Measurements from ENCODE around the gene RETN. TPM values are rescaled to one million over a fixed set of nuclear protein-coding genes. Genes with fewer than 3 reads are reported as not detected.

The RETN gene
- polyA plus RNA-seq, 1 experiment: not detected

DNA sequence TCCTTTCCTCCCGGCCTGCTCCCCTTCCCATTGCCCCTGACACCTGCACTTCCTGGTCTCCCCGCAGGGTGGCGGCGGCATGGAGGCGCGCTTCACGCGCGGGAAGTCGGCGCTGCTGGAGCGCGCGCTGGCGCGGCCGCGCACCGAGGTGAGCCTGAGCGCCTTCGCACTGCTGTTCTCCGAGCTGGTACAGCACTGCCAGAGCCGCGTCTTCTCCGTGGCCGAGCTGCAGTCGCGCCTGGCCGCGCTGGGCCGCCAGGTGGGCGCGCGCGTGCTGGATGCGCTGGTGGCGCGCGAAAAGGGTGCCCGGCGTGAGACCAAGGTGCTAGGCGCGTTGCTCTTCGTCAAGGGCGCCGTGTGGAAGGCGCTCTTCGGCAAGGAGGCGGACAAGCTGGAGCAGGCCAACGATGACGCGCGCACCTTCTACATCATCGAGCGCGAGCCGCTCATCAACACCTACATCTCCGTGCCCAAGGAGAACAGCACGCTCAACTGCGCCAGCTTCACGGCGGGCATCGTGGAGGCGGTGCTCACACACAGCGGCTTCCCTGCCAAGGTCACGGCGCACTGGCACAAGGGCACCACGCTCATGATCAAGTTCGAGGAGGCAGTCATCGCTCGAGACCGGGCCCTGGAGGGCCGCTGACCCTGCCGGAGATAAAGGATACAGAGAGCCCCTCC, 13.5 kb downstream of the RETN start:
- no peaks in the 10 kb centered on the region; the same call in 1 of the 2 replicates for H3K9me3 ChIP-seq (ENCODE audit: control insufficient read depth, insufficient read depth, low read length)
- POLR2A ChIA-PET: no interaction called here
- peak overlapping the region; percentile 92 for H3K4me3 ChIP-seq (ENCODE audit: low read depth, low read length)
- H3K27ac ChIP-seq (ENCODE audit: low read depth, low read length): no peak overlapping the region
- CTCF ChIA-PET: no interaction called here
- peaks cover 3% of the 10 kb centered on the region for H3K27me3 ChIP-seq (ENCODE audit: control insufficient read depth, insufficient read depth, low read length)
- DNase-seq (ENCODE audit: low read depth, low spot score): no peak
- TF ChIP-seq, protein P1, sequence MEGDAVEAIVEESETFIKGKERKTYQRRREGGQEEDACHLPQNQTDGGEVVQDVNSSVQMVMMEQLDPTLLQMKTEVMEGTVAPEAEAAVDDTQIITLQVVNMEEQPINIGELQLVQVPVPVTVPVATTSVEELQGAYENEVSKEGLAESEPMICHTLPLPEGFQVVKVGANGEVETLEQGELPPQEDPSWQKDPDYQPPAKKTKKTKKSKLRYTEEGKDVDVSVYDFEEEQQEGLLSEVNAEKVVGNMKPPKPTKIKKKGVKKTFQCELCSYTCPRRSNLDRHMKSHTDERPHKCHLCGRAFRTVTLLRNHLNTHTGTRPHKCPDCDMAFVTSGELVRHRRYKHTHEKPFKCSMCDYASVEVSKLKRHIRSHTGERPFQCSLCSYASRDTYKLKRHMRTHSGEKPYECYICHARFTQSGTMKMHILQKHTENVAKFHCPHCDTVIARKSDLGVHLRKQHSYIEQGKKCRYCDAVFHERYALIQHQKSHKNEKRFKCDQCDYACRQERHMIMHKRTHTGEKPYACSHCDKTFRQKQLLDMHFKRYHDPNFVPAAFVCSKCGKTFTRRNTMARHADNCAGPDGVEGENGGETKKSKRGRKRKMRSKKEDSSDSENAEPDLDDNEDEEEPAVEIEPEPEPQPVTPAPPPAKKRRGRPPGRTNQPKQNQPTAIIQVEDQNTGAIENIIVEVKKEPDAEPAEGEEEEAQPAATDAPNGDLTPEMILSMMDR (IDR thresholded peaks at IDR 0.05; ENCODE audit: low read depth, low read length): no peak; the same call in 1 of the 2 replicates

DNA sequence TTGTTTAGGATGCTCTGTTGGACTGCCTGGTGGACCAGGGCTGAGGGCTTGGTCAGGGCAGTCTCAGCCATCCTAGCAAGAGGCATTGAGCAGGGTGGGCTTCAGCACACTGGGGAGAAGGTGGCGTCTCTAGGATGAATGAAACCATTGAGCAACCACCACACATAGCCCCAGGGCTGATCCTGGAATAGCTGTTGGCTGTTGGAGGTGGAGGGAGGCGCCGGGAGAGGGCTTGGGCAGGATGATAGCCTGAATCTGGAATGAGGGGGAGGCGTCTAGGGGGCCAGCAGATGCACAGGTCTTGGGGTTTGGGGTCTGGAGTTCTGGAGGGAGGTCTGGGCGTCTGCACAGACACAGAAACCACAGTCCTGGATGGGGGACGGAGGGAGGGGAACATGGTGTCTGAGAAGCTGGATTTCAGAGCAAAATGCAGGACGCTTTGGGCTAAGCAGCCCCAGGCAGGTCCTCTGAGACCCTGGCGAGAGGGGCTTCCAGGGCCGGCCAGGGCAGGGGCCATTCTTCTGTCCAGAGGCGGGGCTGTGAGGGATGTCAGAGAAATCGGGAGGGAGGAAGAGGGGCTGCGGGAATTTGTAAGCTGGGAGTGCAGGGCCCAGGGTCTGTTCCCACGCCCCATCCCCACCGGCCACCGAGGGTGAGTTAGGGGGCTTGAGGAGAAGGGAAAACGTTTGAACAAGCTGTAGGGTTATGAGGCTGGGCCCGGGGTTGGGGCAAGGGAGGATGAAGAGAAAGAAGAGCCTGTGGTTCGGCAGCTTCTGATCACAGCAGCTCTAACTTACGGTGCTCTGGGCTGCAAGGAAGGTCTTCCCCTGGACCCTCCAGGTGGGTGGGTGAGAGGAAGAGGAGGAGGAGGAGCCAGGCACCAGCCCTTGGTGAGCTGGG, 16.9 kb downstream of the RETN start:
- TF ChIP-seq, protein P1 (IDR thresholded peaks at IDR 0.05; ENCODE audit: low read depth, low read length): no peak
- Histone ChIP-seq H3K4me3 (ENCODE audit: low read depth, low read length) (no peak overlapping the region), H3K9me3 (ENCODE audit: control insufficient read depth, insufficient read depth, low read length) (peaks cover 5% of the 10 kb centered on the region; the same call in 1 of the 2 replicates), H3K27ac (ENCODE audit: low read depth, low read length) (no peak overlapping the region), H3K27me3 (ENCODE audit: control insufficient read depth, insufficient read depth, low read length) (no peaks in the 10 kb centered on the region)
- no peak for DNase-seq (ENCODE audit: low read depth, low spot score)
- ChIA-PET CTCF (interaction anchor here (0.5 to 1.3 kb wide), 3 partner anchors 36 to 117 kb away, joined by 3 to 9 read pairs (median 3); no protein-coding TSS in a partner anchor), POLR2A (no interaction called here)

DNA sequence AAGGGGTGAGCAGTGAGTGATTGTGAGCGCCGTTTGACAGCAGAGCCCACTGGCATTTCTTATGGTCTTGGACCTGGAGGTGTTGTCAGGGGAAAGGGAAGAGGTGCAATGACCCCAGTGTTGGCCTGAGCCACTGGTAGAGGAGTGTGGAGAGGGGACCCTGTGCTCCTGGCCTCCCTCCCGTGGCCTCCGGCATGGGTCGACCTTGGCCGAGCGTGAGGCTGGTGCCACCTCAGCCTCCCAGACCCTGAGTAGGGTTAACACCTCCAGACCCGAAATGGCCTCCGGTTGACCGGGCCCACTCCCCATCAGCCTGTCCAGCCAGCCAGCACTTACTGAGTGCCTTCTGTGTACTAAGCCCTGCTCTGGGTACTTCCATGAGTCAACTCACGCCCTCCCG, 18.3 kb downstream of the RETN start:
- H3K27ac ChIP-seq (ENCODE audit: low read depth, low read length): no peak overlapping the region
- TF ChIP-seq, protein P1 (IDR thresholded peaks at IDR 0.05; ENCODE audit: low read depth, low read length): no peak
- no peak for DNase-seq (ENCODE audit: low read depth, low spot score)
- ChIA-PET CTCF (no interaction called here), POLR2A (no interaction called here)
- H3K27me3 ChIP-seq (ENCODE audit: control insufficient read depth, insufficient read depth, low read length): no peaks in the 10 kb centered on the region
- H3K9me3 ChIP-seq (ENCODE audit: control insufficient read depth, insufficient read depth, low read length): peaks cover 5% of the 10 kb centered on the region; the same call in 1 of the 2 replicates
- no peak overlapping the region for H3K4me3 ChIP-seq (ENCODE audit: low read depth, low read length)

DNA sequence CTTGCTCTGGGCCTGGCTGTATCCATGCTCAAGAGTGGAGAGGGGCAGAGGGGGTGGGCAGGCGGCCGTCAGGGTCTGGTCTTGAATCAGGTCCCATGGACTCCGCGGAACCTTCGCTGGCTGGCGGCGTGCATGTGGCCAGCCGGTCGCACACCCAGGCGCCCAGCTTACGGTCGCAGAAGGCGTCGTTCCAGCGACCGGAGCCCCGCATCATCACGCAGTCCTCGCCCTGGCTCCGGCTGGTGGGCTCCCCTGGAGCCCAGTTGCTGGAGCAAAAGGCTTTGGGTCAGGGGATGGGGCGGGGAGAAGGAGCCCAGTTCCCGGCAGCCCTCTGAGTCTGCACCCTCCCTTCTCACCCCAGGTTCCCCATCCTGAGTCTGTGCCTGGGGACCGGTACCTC, 20.3 kb downstream of the RETN start:
- DNase-seq (ENCODE audit: low read depth, low spot score): no peak
- Histone ChIP-seq H3K27ac (ENCODE audit: low read depth, low read length) (no peak overlapping the region), H3K9me3 (ENCODE audit: control insufficient read depth, insufficient read depth, low read length) (peaks cover 5% of the 10 kb centered on the region; the same call in 1 of the 2 replicates), H3K27me3 (ENCODE audit: control insufficient read depth, insufficient read depth, low read length) (no peaks in the 10 kb centered on the region), H3K4me3 (ENCODE audit: low read depth, low read length) (no peak overlapping the region)
- TF ChIP-seq, protein P1 (IDR thresholded peaks at IDR 0.05; ENCODE audit: low read depth, low read length): no peak
- POLR2A ChIA-PET: interaction anchor here (0.6 kb wide), 1 partner anchor 204 kb away, joined by 5 read pairs; no protein-coding TSS in a partner anchor
- CTCF ChIA-PET: no interaction called here

Measured in AG04450 (cell line).